HepG2 (cell line): ENCODE results near the gene SYNJ2. TPM values are rescaled to one million over a fixed set of nuclear protein-coding genes. Genes with fewer than 3 reads are reported as not detected.

ENCODE experiments used
- AGO2 ChIP-seq: fragments of 200-400 bp; formaldehyde crosslinking; optimal IDR thresholded peaks from 2 replicates; pipeline ENCODE3; 2017; ENCODE audit warnings: mild to moderate bottlenecking, low read depth, low read length, moderate library complexity
- E2F1 ChIP-seq: sonication (generic); formaldehyde crosslinking; IDR thresholded peaks from 2 replicates; pipeline ENCODE4 v1.5.0; 2020; ENCODE audit warnings: missing genetic modification reagents
- FOXO4 ChIP-seq: sonication (generic); formaldehyde crosslinking; conservative IDR thresholded peaks from 2 replicates; pipeline ENCODE4 v1.8.1; 2023; ENCODE audit warnings: missing genetic modification reagents
- JDP2 ChIP-seq: sonication (generic); formaldehyde crosslinking; IDR thresholded peaks from 2 replicates; pipeline ENCODE4 v1.8.1; 2022; ENCODE audit warnings: missing genetic modification reagents, borderline replicate concordance
- KLF13 ChIP-seq: sonication (generic); formaldehyde crosslinking; IDR thresholded peaks from 2 replicates; pipeline ENCODE4 v1.4.0; 2020; ENCODE audit warnings: mild to moderate bottlenecking, missing genetic modification reagents
- MTERF4 ChIP-seq: sonication (generic); formaldehyde crosslinking; IDR thresholded peaks from 2 replicates; pipeline ENCODE4 v1.8.0; 2023; ENCODE audit warnings: mild to moderate bottlenecking, missing genetic modification reagents
- POLR2G ChIP-seq: fragments of 200-400 bp; formaldehyde crosslinking; IDR thresholded peaks from 2 replicates; pipeline ENCODE4 v1.6.1; 2018; ENCODE audit warnings: mild to moderate bottlenecking, low read depth, low read length, moderate library complexity
- PTBP1 ChIP-seq: fragments of 200-400 bp; formaldehyde crosslinking; IDR thresholded peaks from 2 replicates; pipeline ENCODE4 v1.6.1; 2018; ENCODE audit warnings: low read length, low read depth; ENCODE audit not compliant: poor library complexity, severe bottlenecking
- ZFAT ChIP-seq: sonication (generic); formaldehyde crosslinking; conservative IDR thresholded peaks from 2 replicates; pipeline ENCODE4 v1.8.1; 2023; ENCODE audit warnings: missing genetic modification reagents, inconsistent platforms
- ZNF224 ChIP-seq: sonication (generic); formaldehyde crosslinking; IDR thresholded peaks from 2 replicates; pipeline ENCODE4 v1.5.0; 2020; ENCODE audit warnings: mild to moderate bottlenecking, missing genetic modification reagents
- ZNF615 ChIP-seq: sonication (generic); formaldehyde crosslinking; IDR thresholded peaks from 2 replicates; pipeline ENCODE4 v1.5.0; 2020; ENCODE audit warnings: mild to moderate bottlenecking, missing genetic modification reagents, borderline replicate concordance
- ZNF687 ChIP-seq: sonication (generic); formaldehyde crosslinking; IDR thresholded peaks from 2 replicates; pipeline ENCODE4 v1.5.1; 2020; ENCODE audit warnings: mild to moderate bottlenecking, missing genetic modification reagents, moderate library complexity
- ZNF7 ChIP-seq: IDR thresholded peaks from 2 replicates; pipeline ENCODE4 v1.6.1; 2016; ENCODE audit warnings: missing biosample characterization, missing genetic modification reagents
- polyA plus RNA-seq, 8 experiments: library from polyadenylated mRNA; depleted of rRNA in 3 of 8; stranded (reverse) in 7 of 8; unstranded in 1 of 8; fragments of >200 nt; fragmentation: Illumina TruSeq in 4 of 8; extraction: Trizol in 4 of 8; gene quantifications; 2 replicates each; pipeline versions ENCODE4 v1.2.1 to v1.2.3, GENCODE V29; 2011 to 2016; ENCODE audit warnings: low read depth in 4 of 8, missing spikeins in 1 of 8, mixed read lengths in 1 of 8; ENCODE audit not compliant: insufficient read depth in 1 of 8
- total RNA-seq, 5 experiments: library from RNA; depleted of rRNA; stranded (reverse); fragments of >200 nt; fragmentation: Illumina TruSeq; extraction: Trizol; gene quantifications; 2 replicates each; pipeline ENCODE4 v1.2.3, GENCODE V29; 2016; ENCODE audit warnings: low read depth in 1 of 5
- TF ChIP-seq, protein P1 (sequence below): sonication (generic); formaldehyde crosslinking; IDR thresholded peaks from 2 replicates; pipeline ENCODE4 v1.4.0; 2020; ENCODE audit warnings: missing genetic modification reagents

Gene SYNJ2
- total and polyA plus RNA-seq, 2 of the 13 experiments (the other 11 are each of a cell fraction or from before 2014, with no cell fraction given), result 39.1 to 57.6 TPM

DNA sequence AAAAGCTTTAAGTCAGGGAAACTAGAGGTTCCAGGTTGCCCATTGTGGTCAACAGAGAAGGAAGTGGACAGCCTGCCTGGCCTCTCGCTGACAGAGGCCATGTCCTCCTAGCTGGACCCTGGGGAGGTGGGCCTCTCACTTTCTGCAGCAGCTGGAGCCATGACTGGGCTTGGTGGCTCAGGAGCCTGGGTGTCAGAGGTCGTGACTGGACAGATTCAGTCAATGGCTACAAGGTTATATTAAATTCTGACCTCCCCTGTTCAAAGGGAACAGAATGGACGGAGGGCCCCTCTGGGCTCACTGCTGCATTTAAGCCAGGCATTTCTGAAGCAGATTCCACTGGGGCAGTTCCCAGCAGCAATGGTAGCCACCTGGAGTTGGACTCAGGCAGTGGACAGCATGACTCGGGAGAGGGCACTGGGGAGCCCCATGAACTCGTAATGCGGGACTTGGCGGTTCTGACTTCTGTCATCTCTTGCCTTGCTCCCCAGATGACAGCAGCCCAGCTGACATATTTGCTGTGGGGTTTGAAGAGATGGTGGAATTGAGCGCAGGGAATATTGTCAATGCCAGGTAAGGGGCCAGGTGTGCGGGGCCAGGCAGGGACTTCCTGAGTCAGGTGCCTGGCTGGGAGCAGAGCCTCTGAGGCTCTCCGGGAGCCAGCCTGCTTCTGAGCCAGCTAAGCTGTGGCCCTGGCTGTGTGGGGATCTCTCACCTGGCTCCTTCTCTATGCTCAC is 86.7 kb downstream of the SYNJ2 start (continued):
- TF ChIP-seq, protein P1, sequence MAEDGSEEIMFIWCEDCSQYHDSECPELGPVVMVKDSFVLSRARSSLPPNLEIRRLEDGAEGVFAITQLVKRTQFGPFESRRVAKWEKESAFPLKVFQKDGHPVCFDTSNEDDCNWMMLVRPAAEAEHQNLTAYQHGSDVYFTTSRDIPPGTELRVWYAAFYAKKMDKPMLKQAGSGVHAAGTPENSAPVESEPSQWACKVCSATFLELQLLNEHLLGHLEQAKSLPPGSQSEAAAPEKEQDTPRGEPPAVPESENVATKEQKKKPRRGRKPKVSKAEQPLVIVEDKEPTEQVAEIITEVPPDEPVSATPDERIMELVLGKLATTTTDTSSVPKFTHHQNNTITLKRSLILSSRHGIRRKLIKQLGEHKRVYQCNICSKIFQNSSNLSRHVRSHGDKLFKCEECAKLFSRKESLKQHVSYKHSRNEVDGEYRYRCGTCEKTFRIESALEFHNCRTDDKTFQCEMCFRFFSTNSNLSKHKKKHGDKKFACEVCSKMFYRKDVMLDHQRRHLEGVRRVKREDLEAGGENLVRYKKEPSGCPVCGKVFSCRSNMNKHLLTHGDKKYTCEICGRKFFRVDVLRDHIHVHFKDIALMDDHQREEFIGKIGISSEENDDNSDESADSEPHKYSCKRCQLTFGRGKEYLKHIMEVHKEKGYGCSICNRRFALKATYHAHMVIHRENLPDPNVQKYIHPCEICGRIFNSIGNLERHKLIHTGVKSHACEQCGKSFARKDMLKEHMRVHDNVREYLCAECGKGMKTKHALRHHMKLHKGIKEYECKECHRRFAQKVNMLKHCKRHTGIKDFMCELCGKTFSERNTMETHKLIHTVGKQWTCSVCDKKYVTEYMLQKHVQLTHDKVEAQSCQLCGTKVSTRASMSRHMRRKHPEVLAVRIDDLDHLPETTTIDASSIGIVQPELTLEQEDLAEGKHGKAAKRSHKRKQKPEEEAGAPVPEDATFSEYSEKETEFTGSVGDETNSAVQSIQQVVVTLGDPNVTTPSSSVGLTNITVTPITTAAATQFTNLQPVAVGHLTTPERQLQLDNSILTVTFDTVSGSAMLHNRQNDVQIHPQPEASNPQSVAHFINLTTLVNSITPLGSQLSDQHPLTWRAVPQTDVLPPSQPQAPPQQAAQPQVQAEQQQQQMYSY (CRISPR knock-in tag), result no peak
- TF ChIP-seq ZNF7 (CRISPR knock-in tag) (no peak), FOXO4 (no peak), AGO2 (peak; percentile 52), MTERF4 (CRISPR knock-in tag) (no peak), ZNF615 (CRISPR knock-in tag) (no peak), JDP2 (CRISPR knock-in tag) (no peak), E2F1 (no peak), PTBP1 (no peak), ZNF224 (CRISPR knock-in tag) (0 out of 2 replicates have a peak, but pooled peaks have one; percentile 40), KLF13 (CRISPR knock-in tag) (no peak), POLR2G (0 out of 2 replicates have a peak, but pooled peaks have one; percentile 12), ZNF687 (CRISPR knock-in tag) (peak; percentile 51), ZFAT (CRISPR knock-in tag) (no peak)
